Caco-2 (cell line): ENCODE measurements around the gene FUBP3. TPM values are rescaled to one million over a fixed set of nuclear protein-coding genes. Genes with fewer than 3 reads are reported as not detected.

Experiments used
- BruUV-seq: library from RNA; stranded (reverse); fragments of 400-500 nt; replicated peaks from 2 replicates; lab custom pipeline; 2021; lab: Mats Ljungman, UMichigan
- CTCF ChIA-PET: fragments of 300-600 bp; sonication (Branson Sonifier 250); formaldehyde crosslinking; loops from one replicate; lab custom pipeline; 2022; ENCODE audit warnings: antibody characterized with exemption; lab: Charles Lee
- POLR2A ChIA-PET: fragments of 300-600 bp; sonication (Branson Sonifier 250); formaldehyde crosslinking; loops from one replicate; lab custom pipeline; 2022; ENCODE audit warnings: antibody characterized with exemption; lab: Charles Lee
- DNase-seq, 2 experiments: peaks; one replicate each; pipeline versions ENCODE4 v3.0.0 to v3.0.0-alpha.2; 2020 to 2022
- H3K27me3 ChIP-seq: replicated peaks from 2 replicates; pipeline ENCODE4 v1.6.0; 2011; ENCODE audit warnings: low read length; ENCODE audit not compliant: control insufficient read depth, insufficient read depth
- H3K36me3 ChIP-seq: 2 replicates; pipeline ENCODE4 v1.5.1; 2011; ENCODE audit warnings: low read length; ENCODE audit not compliant: control insufficient read depth, insufficient read depth
- H3K4me1 ChIP-seq: fragments of 250-450 bp; sonication (Bioruptor Pico); 2 replicates; pipeline ENCODE4 v1.5.1; 2020; ENCODE audit warnings: mild to moderate bottlenecking
- H3K4me3 ChIP-seq: 2 replicates; pipeline ENCODE4 v1.5.1; 2011; ENCODE audit warnings: low read depth, mild to moderate bottlenecking, control low read depth, low read length
- H3K9me3 ChIP-seq: fragments of 250-450 bp; sonication (Bioruptor Pico); 2 replicates; pipeline ENCODE4 v1.5.1; 2020; ENCODE audit warnings: mild to moderate bottlenecking, moderate library complexity
- H3K27ac Mint-ChIP-seq: one replicate; pipeline ENCODE4 v1.8.0; 2022; ENCODE audit warnings: mixed read lengths; ENCODE audit not compliant: unreplicated experiment
- H3K27me3 Mint-ChIP-seq: one replicate; pipeline ENCODE4 v1.8.0; 2022; ENCODE audit warnings: mixed read lengths; ENCODE audit not compliant: insufficient read depth, unreplicated experiment
- H3K36me3 Mint-ChIP-seq: one replicate; pipeline ENCODE4 v1.8.0; 2022; ENCODE audit warnings: mild to moderate bottlenecking, mixed read lengths; ENCODE audit not compliant: insufficient read depth, unreplicated experiment
- H3K4me1 Mint-ChIP-seq: one replicate; pipeline ENCODE4 v1.8.0; 2022; ENCODE audit warnings: low read depth, mixed read lengths; ENCODE audit not compliant: unreplicated experiment
- H3K4me3 Mint-ChIP-seq: one replicate; pipeline ENCODE4 v1.8.0; 2022; ENCODE audit warnings: mild to moderate bottlenecking, moderate library complexity, mixed read lengths; ENCODE audit not compliant: unreplicated experiment
- H3K9me3 Mint-ChIP-seq: one replicate; pipeline ENCODE4 v1.8.0; 2022; ENCODE audit warnings: mixed read lengths; ENCODE audit not compliant: unreplicated experiment
- intact Hi-C: fragments of 100-400 bp; cut with micrococcal nuclease; formaldehyde crosslinking; loops from one replicate; pipeline ENCODE4 v1.10.0; 2022; ENCODE audit not compliant: unreplicated experiment
- total RNA-seq: library from RNA; stranded (reverse); gene quantifications from 2 replicates; pipeline ENCODE4 v1.2.3, GENCODE V29; 2022
- TF ChIP-seq, protein P1 (sequence below), 2 experiments: fragments of 200-600 bp in 1 of 2; IDR thresholded peaks; 1 replicate in 1 of 2; 2 replicates in 1 of 2; pipeline versions ENCODE4 v1.5.1 to v1.8.0; 2011 to 2022; ENCODE audit warnings: antibody characterized with exemption in 1 of 2, control low read depth in 1 of 2, inconsistent platforms in 1 of 2, low read depth in 1 of 2, low read length in 1 of 2, mild to moderate bottlenecking in 1 of 2, moderate library complexity in 1 of 2; ENCODE audit not compliant: insufficient read depth in 1 of 2, severe bottlenecking in 1 of 2, unreplicated experiment in 1 of 2

FUBP3 gene
- total RNA-seq, 1 experiment from 2014 or later, result 76.1 TPM

DNA sequence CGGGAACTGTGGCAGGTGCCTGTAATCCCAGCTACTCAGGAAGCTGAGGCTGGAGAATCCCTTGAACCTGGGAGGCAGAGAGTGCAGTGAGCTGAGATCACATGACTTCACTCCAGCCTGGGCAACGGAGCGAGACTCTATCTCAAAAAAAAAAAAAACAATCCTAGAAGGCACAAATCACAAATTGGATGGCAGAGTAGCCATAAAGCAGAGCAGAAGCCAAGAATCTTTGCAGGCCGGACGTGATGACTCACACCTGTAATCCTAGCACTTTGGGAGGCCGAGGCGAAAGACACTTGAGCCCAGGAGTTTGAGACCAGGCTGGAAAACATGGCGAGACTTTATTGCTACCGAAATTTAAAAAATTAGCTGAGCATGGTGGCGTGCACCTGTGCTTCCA lies 9.2 kb upstream of the FUBP3 start:
- Mint-ChIP-seq H3K4me3 (no peak overlapping the region), H3K27ac (no peak overlapping the region), H3K9me3 (no peaks in the 10 kb centered on the region), H3K27me3 (no peaks in the 10 kb centered on the region), H3K36me3 (no peaks in the 10 kb centered on the region), H3K4me1 (no peaks in the 10 kb centered on the region)
- Histone ChIP-seq H3K27me3 (no peaks in the 10 kb centered on the region), H3K36me3 (no peaks in the 10 kb centered on the region), H3K4me3 (no peak overlapping the region), H3K9me3 (no peaks in the 10 kb centered on the region), H3K4me1 (no peaks in the 10 kb centered on the region)
- ChIA-PET POLR2A (no interaction called here), CTCF (no interaction called here)
- TF ChIP-seq, protein P1, sequence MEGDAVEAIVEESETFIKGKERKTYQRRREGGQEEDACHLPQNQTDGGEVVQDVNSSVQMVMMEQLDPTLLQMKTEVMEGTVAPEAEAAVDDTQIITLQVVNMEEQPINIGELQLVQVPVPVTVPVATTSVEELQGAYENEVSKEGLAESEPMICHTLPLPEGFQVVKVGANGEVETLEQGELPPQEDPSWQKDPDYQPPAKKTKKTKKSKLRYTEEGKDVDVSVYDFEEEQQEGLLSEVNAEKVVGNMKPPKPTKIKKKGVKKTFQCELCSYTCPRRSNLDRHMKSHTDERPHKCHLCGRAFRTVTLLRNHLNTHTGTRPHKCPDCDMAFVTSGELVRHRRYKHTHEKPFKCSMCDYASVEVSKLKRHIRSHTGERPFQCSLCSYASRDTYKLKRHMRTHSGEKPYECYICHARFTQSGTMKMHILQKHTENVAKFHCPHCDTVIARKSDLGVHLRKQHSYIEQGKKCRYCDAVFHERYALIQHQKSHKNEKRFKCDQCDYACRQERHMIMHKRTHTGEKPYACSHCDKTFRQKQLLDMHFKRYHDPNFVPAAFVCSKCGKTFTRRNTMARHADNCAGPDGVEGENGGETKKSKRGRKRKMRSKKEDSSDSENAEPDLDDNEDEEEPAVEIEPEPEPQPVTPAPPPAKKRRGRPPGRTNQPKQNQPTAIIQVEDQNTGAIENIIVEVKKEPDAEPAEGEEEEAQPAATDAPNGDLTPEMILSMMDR (IDR thresholded peaks at IDR 0.05; ENCODE audit: insufficient read depth in 1 of 2, low read depth in 1 of 2, low read length in 1 of 2, severe bottlenecking in 1 of 2, unreplicated experiment in 1 of 2), result no peak
- no peak for DNase-seq
- intact Hi-C loops, result loop anchor here (10.0 kb wide), 1 partner anchor 105 kb away; no protein-coding TSS in a partner anchor
- no TSS peak for BruUV-seq

DNA sequence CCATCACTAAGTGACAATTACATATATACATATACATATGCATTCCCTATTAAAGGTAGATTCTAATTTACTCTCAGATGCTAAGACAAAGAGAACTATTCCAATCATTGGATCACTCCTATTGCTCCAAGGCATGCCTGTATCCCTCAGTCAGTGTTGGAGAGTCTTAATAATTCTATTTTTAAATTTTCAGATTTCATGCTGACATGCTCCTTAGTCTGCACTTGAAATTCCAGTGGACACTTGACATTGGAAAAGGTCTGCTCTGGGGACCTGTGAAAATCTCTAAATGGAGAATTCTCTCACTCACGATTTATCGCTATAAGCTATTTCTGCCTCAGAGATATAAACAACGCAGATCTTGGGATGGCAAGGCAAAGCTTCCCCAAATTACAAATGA lies 3.9 kb upstream of the FUBP3 start:
- Histone ChIP-seq H3K9me3 (no peaks in the 10 kb centered on the region), H3K4me3 (no peak overlapping the region), H3K27me3 (no peaks in the 10 kb centered on the region), H3K4me1 (0 out of 2 replicates have a peak, but pooled peaks cover 3% of the 10 kb centered on the region), H3K36me3 (no peaks in the 10 kb centered on the region)
- H3K27me3 Mint-ChIP-seq, result no peaks in the 10 kb centered on the region
- H3K4me1 Mint-ChIP-seq, result peaks cover 5% of the 10 kb centered on the region
- intact Hi-C loops, result loop anchor here (10.0 kb wide), 1 partner anchor 111 kb away; no protein-coding TSS in a partner anchor
- no peak overlapping the region for H3K27ac Mint-ChIP-seq
- no peak for DNase-seq
- H3K9me3 Mint-ChIP-seq, result no peaks in the 10 kb centered on the region
- no peaks in the 10 kb centered on the region for H3K36me3 Mint-ChIP-seq
- POLR2A ChIA-PET, result no interaction called here
- CTCF ChIA-PET, result no interaction called here
- no peak overlapping the region for H3K4me3 Mint-ChIP-seq
- BruUV-seq, result no TSS peak
- TF ChIP-seq, protein P1 (IDR thresholded peaks at IDR 0.05; ENCODE audit: insufficient read depth in 1 of 2, low read depth in 1 of 2, low read length in 1 of 2, severe bottlenecking in 1 of 2, unreplicated experiment in 1 of 2), result no peak

DNA sequence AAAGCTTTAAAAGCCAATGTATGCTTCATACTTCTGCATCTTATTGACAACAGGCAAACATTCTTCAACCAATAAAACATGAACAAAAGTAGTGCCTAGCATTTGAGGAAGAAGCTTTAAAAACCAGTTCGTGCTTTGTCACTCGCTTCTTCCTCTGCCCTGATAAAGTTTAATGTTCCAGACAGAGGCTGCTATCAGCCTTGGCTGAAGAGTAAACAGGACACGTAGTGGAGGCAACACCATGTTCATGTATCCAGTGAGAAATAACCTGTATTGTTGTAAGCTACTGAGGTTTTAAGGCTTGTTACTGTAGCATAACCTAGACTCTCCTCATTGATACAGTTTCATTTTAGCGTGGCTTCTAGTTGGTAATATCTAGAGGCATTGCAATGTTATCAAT lies 3.2 kb upstream of the FUBP3 start:
- H3K27me3 ChIP-seq, result no peaks in the 10 kb centered on the region
- H3K4me1 ChIP-seq, result 0 out of 2 replicates have a peak, but pooled peaks cover 5% of the 10 kb centered on the region
- intact Hi-C loops, result loop anchor here (10.0 kb wide), 1 partner anchor 111 kb away; no protein-coding TSS in a partner anchor
- Mint-ChIP-seq H3K4me1 (peaks cover 11% of the 10 kb centered on the region), H3K27me3 (no peaks in the 10 kb centered on the region), H3K9me3 (no peaks in the 10 kb centered on the region), H3K36me3 (peaks cover 5% of the 10 kb centered on the region), H3K27ac (no peak overlapping the region), H3K4me3 (no peak overlapping the region)
- no peak overlapping the region for H3K4me3 ChIP-seq
- H3K36me3 ChIP-seq, result no peaks in the 10 kb centered on the region
- POLR2A ChIA-PET, result no interaction called here
- CTCF ChIA-PET, result interaction anchor here (0.7 kb wide), 1 partner anchor 217 kb away, joined by 8 read pairs; no protein-coding TSS in a partner anchor
- TF ChIP-seq, protein P1 (IDR thresholded peaks at IDR 0.05; ENCODE audit: insufficient read depth in 1 of 2, low read depth in 1 of 2, low read length in 1 of 2, severe bottlenecking in 1 of 2, unreplicated experiment in 1 of 2), result no peak
- DNase-seq, result no peak
- no peaks in the 10 kb centered on the region for H3K9me3 ChIP-seq
- no TSS peak for BruUV-seq
